Neuron (in vitro differentiated cells): Measurements from ENCODE around the gene CDH4.

Experiments used
- H2AFZ ChIP-seq: one replicate; pipeline ENCODE4 v1.6.1; 2013; ENCODE audit warnings: low read depth, mild to moderate bottlenecking, inconsistent platforms, low read length, moderate library complexity
- H3K27me3 ChIP-seq: one replicate; pipeline ENCODE4 v1.6.1; 2013; ENCODE audit warnings: low read length; ENCODE audit not compliant: insufficient read depth
- H3K36me3 ChIP-seq: one replicate; pipeline ENCODE4 v1.6.1; 2013; ENCODE audit warnings: low read length; ENCODE audit not compliant: insufficient read depth
- H3K4me1 ChIP-seq: one replicate; pipeline ENCODE4 v1.6.1; 2013; ENCODE audit warnings: low read length; ENCODE audit not compliant: insufficient read depth
- H3K4me3 ChIP-seq: 2 replicates; pipeline ENCODE4 v1.5.1; 2013; ENCODE audit warnings: mild to moderate bottlenecking, low read length, moderate library complexity
- H3K9me3 ChIP-seq: one replicate; pipeline ENCODE4 v1.6.1; 2013; ENCODE audit warnings: low read length

Gene CDH4

DNA sequence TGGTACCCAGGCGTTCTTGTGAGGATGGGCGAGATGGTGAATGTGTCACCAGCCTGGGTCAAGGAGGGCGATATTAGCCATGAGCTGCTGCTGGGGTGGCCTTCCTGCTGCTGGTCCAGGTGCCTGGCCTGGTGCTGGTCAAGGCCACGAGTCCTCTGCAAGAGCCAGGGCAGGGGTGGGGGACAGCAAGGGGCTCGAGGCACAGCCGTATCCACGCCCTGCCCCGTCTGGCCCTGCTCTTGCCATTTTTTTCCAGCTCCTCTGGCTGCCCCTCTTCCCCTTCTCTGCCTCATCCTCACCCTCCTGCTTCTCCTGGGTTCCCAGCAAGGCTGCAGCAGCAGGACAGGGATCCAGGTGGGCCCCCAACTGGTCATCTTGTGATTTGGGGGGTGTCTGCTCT lies 51.2 kb downstream of the CDH4 start:
- no peaks in the 10 kb centered on the region for H3K27me3 ChIP-seq
- H3K4me1 ChIP-seq = peaks cover 35% of the 10 kb centered on the region

DNA sequence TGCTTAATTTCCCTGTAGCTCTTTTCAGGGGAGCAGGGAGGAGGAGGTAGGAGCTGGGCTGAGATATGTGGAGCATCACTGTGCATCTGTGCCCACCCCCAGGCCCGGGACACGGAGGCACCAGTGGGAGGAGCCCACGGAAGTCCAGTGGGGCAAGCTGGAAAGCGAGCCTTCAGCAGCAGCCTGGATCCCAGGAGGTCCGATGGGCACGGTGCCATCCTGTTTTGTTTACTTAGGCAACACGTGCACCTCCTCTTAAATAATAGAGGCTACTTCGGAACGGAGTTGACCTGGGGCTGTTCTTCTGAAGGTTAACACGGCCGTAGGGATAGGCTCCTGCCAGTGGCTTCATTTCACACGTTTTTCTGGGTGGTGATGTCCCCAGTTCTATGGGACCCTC lies 51.6 kb downstream of the CDH4 start:
- no peaks in the 10 kb centered on the region for H3K9me3 ChIP-seq
- no peaks in the 10 kb centered on the region for H3K36me3 ChIP-seq
- peaks cover 40% of the 10 kb centered on the region for H3K4me1 ChIP-seq
- no peaks in the 10 kb centered on the region for H3K27me3 ChIP-seq
- H3K4me3 ChIP-seq = no peak overlapping the region
- H2AFZ ChIP-seq = no peak overlapping the region

More for the DNA sequence above, 51.2 kb downstream of the CDH4 start:
- no peak overlapping the region for H2AFZ ChIP-seq
- H3K9me3 ChIP-seq = peaks cover 2% of the 10 kb centered on the region
- H3K4me3 ChIP-seq = no peak overlapping the region
- H3K36me3 ChIP-seq = no peaks in the 10 kb centered on the region

DNA sequence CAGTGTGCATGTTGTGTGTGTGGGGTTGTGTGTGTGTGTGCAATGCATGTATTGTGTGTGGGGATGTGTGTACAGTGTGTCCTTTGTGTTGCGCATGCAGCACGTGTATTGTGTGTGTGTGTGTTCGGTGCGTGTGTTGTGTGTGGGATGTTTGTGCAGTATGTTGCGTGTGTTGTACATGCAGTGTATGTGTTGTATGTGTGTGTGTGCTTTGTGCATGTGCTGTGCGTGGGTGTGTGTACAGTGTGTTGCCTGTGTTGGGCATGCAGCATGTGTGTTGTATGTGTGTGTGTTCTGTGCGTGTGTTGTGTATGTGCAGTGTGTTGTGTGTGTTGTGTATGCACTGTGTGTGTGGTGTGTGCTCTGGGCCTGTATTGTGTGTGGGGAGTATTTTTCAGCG lies 52.7 kb downstream of the CDH4 start:
- no peak overlapping the region for H2AFZ ChIP-seq
- H3K36me3 ChIP-seq = no peaks in the 10 kb centered on the region
- H3K4me1 ChIP-seq = peaks cover 47% of the 10 kb centered on the region
- H3K4me3 ChIP-seq = no peak overlapping the region
- H3K9me3 ChIP-seq = no peaks in the 10 kb centered on the region
- no peaks in the 10 kb centered on the region for H3K27me3 ChIP-seq

- no peaks in the 10 kb centered on the region for H3K27me3 ChIP-seq
- H3K4me1 ChIP-seq = peaks cover 43% of the 10 kb centered on the region
- H3K36me3 ChIP-seq = no peaks in the 10 kb centered on the region
- H3K9me3 ChIP-seq = no peaks in the 10 kb centered on the region
- no peak overlapping the region for H2AFZ ChIP-seq
- no peak overlapping the region for H3K4me3 ChIP-seq
Measured at GRCh38 chr20:61306937-61307475, 54.9 kb downstream of the CDH4 start.

- Histone ChIP-seq H3K4me3 (no peak overlapping the region), H3K36me3 (no peaks in the 10 kb centered on the region), H3K9me3 (no peaks in the 10 kb centered on the region)
Measured at GRCh38 chr20:61307686-61308476, 55.8 kb downstream of the CDH4 start.

DNA sequence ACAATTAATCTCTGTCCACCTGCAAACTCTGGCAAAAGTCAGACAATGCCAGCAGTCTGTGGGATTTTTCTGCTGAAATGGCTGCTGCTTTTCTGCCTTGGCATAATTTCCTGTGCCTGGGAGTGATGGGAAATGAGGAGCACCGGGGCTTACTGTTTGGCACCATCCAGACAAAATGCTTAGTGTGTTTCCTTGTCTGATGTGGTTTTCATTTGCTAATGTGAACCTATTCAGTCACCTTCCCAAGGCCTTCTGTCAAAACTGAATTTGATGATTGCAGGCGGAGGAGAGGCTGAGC lies 56.4 kb downstream of the CDH4 start:
- Histone ChIP-seq H3K4me3 (no peak overlapping the region), H3K9me3 (no peaks in the 10 kb centered on the region), H2AFZ (no peak overlapping the region), H3K4me1 (peaks cover 38% of the 10 kb centered on the region), H3K27me3 (no peaks in the 10 kb centered on the region), H3K36me3 (no peaks in the 10 kb centered on the region)

More at GRCh38 chr20:61307686-61308476, 55.8 kb downstream of the CDH4 start:
- no peaks in the 10 kb centered on the region for H3K27me3 ChIP-seq
- H3K4me1 ChIP-seq = peaks cover 38% of the 10 kb centered on the region
- H2AFZ ChIP-seq = no peak overlapping the region

DNA sequence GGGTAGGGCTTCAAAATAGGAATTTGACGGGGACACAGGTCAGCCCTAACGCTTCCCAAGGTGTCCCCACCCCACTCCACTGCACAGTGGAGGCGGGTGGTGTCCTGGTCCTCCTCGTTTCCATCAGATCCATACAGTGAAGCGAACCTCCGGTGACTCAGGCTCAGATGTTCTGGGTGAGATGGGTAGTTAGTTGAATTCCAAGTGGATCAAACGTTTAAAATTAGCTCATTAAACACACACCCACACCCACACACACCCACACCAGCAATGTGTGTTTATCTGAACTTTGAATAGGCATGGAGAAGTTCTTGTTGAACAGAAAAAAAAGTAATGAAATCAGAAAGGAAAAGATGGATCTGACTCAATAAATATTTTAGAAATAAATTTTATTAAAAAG lies 58.9 kb downstream of the CDH4 start:
- Histone ChIP-seq H3K4me1 (peaks cover 33% of the 10 kb centered on the region), H3K4me3 (no peak overlapping the region), H2AFZ (no peak overlapping the region), H3K27me3 (no peaks in the 10 kb centered on the region), H3K36me3 (no peaks in the 10 kb centered on the region), H3K9me3 (no peaks in the 10 kb centered on the region)

DNA sequence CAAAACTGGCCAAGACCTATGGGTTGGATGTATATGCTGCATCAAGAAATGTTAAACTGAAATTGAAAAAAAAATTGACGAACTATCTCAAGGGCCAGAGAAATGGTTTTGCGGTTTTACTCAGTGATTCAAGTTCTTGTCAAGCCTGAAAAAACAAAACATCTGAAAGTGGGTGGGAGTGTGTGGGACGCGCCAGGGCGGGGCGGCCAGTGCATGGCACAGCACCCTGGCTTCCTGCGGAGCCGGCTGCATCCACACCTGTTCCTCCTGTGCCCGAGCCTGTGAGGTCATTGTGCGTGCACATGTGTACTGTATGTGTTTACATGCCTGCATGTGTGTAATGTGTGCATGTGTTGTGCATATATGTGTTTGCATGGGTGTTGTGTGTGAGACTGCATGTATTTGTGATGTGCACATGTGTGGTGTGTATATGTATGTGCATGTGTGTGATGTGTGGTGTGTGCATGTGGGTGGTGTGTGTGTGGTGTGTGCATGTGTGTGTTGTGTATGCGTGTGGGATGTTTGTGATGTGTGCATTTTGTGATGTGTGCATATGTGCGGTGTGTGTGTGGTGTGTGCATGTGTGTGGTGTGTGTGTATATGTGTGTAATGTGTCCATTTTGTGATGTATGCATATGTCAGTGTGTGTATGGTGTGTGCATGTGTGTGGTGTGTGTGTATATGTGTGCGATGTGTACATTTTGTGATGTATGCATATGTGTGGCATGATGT lies 59.8 kb downstream of the CDH4 start:
- Histone ChIP-seq H3K4me3 (no peak overlapping the region), H3K4me1 (peaks cover 26% of the 10 kb centered on the region), H3K36me3 (no peaks in the 10 kb centered on the region), H3K9me3 (no peaks in the 10 kb centered on the region), H3K27me3 (no peaks in the 10 kb centered on the region), H2AFZ (no peak overlapping the region)

GRCh38 chr20:61312925-61313324 lies 60.9 kb downstream of the CDH4 start:
- Histone ChIP-seq H3K4me3 (no peak overlapping the region), H3K36me3 (no peaks in the 10 kb centered on the region), H3K4me1 (peaks cover 15% of the 10 kb centered on the region), H3K27me3 (no peaks in the 10 kb centered on the region), H3K9me3 (no peaks in the 10 kb centered on the region), H2AFZ (no peak overlapping the region)

DNA sequence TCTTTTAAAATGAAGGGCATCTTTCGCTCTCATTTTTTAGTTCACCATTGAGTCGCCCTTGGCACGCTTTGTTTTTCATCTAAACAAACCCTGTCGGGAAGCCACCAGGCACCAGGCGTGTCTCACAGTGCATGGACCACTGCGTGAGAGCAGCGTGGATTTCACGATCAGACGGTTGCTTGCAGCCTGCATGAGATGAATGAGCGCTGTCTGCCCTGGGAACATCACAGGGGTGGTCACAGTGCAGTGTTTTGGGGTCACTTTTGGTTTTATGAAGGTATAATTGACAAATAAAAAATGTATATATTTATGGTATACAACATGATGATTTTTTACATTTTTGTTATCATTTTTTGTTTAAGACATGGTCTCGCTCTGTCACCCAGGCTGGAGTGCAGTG lies 61.3 kb downstream of the CDH4 start:
- peaks cover 10% of the 10 kb centered on the region for H3K4me1 ChIP-seq
- H3K27me3 ChIP-seq = no peaks in the 10 kb centered on the region
- no peak overlapping the region for H2AFZ ChIP-seq
- no peaks in the 10 kb centered on the region for H3K9me3 ChIP-seq
- H3K4me3 ChIP-seq = no peak overlapping the region
- H3K36me3 ChIP-seq = no peaks in the 10 kb centered on the region

GRCh38 chr20:61314326-61315010 lies 62.4 kb downstream of the CDH4 start:
- no peaks in the 10 kb centered on the region for H3K9me3 ChIP-seq
- no peaks in the 10 kb centered on the region for H3K4me1 ChIP-seq
- no peaks in the 10 kb centered on the region for H3K27me3 ChIP-seq
- no peak overlapping the region for H3K4me3 ChIP-seq
- no peaks in the 10 kb centered on the region for H3K36me3 ChIP-seq
- H2AFZ ChIP-seq = no peak overlapping the region

- Histone ChIP-seq H3K9me3 (no peaks in the 10 kb centered on the region), H3K27me3 (no peaks in the 10 kb centered on the region), H2AFZ (no peak overlapping the region), H3K4me1 (no peaks in the 10 kb centered on the region), H3K36me3 (no peaks in the 10 kb centered on the region), H3K4me3 (no peak overlapping the region)
Measured at GRCh38 chr20:61315319-61315718, 63.3 kb downstream of the CDH4 start.

- no peak overlapping the region for H3K4me3 ChIP-seq
- H3K9me3 ChIP-seq = no peaks in the 10 kb centered on the region
- H3K27me3 ChIP-seq = no peaks in the 10 kb centered on the region
- H3K36me3 ChIP-seq = no peaks in the 10 kb centered on the region
- H3K4me1 ChIP-seq = no peaks in the 10 kb centered on the region
- no peak overlapping the region for H2AFZ ChIP-seq
Measured at GRCh38 chr20:61316346-61316745, 64.3 kb downstream of the CDH4 start.
